Left forelimb (tissue), 1 donor: Measurements from ENCODE around the gene ZNF618.

ENCODE experiments used
- DNase-seq: peaks from one replicate; pipeline ENCODE4 v3.0.0-alpha.2; 2018; ENCODE audit warnings: low spot score

The ZNF618 gene

DNA sequence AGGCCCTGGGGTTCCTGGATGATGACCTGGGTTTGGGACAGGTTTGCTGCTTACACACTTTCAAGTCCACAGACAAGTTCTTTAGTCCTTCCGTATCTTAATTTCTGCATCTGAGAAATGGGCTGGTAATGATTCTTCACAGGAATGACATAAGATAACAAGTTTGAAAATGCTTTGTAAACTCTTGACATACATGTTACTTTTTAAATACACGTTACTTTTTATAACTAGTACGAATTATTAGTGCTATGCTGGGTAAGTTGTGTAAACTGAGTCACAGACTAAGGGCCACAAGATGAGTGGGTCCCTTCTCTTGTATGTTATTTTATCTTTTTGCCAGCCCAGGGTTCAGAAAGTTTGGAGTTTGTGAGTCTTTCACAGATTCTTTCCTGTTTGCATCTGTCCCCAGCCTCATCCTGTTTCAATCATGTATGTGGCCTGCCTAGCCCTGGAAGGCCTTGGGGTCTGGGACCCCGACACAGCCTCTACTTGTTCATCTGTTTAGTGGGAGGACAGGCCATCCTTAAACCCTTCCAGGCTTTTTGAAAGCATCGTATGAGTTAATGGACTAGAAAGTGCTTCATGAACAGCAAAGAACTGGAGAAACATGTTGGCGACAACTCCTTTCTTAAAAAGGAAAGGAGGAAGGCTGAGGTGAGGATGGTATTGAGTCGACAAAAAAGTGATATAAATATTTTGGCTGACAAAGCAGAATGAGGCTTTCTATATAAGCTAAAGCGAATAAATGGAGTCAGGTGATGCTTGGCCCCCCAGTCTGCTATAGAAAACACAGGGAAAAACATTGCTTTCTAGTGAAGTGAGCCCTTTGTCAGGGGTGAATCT, 9.3 kb downstream of the ZNF618 start:
- no peak for DNase-seq

DNA sequence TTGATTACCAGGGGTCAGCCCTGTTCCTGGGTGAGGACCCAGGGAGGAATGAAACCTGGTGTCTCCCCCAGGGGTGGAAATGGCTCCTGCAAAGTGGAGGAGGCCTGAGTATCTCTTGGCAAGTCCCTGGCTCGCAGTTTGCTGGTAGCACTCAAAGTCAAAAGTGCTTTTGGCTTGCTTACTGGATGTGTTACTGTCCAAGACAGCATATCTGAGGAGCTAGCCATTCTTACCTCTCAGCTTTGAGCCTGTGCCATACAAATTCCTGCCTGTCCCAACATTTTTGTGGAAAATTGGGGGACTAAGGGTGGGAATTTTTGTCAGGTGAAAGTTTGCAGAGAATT, 9.9 kb downstream of the ZNF618 start:
- DNase-seq: no peak

DNA sequence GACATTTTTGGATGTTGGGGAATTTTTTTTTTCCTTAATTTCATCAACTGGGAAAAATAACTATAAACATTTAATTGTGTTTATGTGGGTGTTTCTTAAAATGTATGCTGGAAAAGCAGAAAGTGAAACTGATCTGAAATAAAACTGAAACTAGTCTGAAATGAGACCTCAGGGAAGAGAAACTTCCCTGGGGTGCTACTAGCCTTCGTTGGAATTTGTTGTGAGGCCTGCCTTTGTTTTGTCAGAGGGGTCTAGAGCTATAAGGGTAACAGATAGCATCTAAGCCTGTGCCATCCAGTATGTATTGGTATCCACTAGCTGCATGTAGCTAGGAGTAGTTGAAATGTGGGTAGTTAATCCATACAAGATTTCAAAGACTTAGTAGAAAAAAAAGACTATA, 10.4 kb downstream of the ZNF618 start:
- DNase-seq: no peak

DNA sequence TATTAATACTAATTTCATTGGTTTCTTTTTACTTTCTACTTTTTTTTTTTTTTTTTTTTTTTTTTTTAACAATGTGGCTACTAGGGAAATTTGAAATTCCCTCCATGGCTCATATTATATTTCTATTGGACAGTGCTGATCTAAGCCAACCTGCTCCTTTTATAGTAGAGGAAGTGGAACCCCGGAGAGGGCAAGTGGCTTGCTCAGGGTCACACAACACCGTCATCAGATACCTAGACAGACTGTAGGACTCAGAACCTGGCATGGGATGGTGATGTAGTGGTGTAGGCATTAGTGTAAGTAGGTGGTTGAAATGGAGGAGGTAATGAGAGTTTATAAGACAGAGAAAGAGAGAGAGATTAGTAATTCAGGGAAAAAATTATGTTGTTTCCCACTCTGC, 10.8 kb downstream of the ZNF618 start:
- DNase-seq: no peak

DNA sequence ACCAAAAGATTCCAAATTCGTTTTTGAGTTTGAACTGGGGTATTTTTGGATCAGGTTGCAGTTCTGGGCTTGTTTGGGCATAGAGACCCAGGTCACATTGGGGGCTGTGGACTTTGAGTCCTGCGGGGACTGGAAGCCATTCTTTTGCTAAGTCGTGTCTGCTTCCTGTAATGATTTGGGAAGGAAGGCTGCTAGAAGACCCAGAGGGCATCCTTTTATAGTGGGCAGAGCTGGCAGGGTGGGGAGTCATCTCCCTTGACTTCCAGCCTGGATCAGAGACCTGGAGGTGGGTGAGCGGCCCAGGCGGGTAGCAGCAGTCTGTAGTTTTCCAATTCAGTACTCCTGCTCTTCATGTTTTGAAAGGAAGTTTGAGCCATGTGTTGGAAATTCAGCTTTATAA, 11.3 kb downstream of the ZNF618 start:
- DNase-seq: no peak

DNA sequence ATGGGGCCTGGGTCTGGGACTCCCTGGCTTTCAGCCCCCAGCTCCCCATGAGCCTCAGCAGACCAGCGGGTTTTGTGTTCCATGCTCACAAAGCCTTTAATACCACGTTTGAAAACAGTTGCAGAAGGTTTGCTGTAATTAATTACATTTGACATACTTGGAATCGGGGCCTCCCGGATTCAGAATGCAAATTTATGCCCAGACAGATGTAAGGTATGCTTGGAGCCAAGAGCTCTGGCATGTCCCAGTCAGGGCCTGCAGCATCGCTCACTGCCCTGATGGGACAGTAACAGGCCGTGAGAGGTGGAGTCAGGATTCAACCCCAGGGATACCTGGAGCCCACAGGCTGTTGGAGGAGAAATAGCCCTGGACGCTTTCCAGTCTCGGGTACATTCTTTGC, 12.2 kb downstream of the ZNF618 start:
- no peak for DNase-seq

DNA sequence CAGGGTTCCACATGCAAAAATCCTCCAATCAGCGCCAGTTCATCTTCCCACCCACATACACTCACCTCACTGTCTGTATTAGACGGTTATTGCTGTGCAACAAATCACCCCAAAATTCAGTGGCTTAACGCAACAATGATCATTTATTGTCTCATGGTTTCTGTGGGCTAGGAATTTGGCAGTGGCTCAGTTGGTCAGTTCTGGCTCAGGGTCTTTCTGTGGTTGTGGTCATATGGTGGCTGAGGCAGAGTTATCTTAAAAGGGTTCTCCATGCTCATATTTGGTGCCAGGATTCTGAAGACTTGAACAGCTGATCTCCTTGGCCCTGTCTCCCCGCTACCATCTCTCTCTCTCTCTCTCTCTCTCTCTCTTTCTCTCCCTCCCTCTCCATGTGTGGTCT, 12.9 kb downstream of the ZNF618 start:
- no peak for DNase-seq

DNA sequence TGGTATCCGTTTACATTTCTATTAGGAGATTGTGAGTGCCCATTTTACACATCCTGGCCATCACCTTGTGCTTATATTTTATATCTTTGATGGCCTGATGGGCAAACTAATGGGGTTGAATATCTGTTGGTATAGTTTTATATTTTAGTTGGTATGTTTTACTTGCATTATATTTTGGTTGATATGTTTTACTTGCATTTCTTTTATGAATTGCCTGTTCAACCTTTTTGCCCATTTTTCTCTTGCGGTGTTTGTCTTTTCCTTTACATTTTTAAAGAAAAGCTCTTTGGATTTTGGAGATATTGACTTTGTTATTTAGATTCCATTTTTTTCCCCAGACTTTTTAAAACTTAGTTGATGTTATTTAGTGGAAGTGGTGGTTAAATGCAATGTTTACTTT, 14.6 kb downstream of the ZNF618 start:
- no peak for DNase-seq

DNA sequence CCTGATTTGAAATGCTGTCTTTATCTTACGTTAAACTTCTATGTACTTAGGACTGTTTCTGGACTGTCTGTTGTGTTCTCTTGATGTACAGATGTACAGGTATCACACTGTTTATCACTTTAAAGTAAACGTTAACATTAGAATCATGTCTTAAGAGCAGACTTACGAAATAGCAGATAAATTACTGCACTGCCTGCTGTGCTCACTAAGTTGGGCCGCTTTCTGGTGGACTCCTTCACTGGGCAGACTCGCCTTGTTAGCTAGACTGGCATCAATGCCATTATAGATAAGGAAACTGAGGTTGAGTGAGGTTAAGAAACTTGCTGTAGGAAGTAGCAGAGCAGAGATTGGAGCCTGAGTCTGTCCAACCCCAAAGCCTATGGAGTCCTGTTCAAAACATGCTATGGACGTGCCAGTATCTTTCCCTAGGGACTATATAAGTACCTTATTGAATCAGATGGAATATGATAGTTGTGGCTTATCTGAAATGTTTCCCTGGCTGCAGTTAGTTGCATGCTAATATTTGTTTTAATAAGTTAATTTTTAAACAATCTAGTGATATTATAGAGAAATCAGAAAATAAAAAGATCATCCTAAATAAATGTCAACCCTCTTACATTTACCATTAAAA, 16.9 kb downstream of the ZNF618 start:
- DNase-seq: no peak

DNA sequence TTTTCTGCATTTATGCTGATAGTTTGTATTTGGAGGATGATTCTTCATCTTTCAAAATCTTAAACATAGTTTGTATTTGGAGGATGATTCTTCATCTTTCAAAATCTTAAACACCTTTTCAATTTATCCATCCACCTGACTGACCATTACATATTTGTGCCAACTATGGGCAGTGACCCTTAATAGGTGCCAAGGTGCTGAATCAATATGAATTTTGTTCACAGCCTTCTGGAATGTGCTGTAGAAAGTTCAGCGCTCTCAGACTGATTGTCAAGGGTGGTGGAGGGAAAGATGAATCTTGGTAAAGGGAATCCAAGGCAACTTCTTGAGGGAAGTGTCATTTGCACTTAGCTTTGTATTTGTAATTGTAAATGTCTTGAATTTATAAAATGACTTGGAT, 18.1 kb downstream of the ZNF618 start:
- no peak for DNase-seq

DNA sequence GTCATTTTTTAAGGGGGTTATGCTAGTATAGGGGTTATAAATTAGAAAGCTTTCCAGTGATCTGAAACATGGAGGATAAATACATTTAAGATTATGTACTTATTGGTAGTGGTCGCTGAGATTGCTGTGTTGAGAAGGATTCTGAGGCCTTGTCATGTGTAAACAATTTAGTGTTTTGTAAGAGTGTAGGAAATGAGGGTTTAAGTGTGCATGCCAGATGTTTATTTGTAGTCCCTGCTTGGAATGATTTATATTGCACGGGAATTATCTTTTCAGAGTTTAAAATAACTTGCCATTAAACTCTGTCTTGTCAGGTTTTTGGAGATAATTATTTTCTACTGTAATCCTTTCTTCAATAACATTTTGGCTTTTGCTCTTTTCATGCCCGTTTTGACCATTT, 19.4 kb downstream of the ZNF618 start:
- DNase-seq: no peak

DNA sequence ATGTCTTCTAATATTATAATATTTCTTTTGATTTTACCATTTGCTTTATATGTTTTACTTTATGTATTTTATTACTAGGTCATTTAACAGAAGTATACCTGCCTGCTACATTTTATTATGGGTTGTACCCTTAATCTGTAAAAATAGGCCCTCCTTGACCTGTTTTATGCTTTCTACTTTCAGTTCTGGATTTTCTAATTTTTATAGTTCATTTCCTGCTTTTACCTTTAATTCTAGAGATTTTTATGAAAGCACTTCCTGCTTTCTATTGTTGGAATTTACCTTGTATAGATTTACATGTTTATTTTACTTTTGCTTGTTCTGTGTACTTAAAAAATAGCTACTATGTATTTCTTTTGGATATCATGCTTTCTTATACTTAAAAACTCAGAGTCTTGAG, 20.6 kb downstream of the ZNF618 start:
- no peak for DNase-seq

DNA sequence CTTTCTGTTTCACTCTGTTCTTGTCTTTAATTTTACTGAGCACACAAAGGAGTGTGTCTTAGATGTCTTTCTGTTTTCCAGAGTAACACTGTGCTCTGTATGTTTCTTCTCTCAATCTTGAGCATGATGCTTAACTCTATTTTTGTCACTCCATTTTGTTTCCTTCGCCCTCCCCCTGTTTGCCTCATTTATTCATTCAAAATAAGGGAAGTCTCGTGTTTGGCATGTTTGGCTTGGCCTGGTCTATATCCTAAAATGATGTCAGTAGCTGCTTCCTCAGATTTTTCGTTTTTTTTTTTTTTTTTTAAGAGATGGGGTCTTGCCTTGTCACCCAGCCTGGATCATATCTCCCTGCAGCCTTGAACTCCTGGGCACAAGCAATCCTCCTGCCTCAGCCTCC, 22.0 kb downstream of the ZNF618 start:
- no peak for DNase-seq

DNA sequence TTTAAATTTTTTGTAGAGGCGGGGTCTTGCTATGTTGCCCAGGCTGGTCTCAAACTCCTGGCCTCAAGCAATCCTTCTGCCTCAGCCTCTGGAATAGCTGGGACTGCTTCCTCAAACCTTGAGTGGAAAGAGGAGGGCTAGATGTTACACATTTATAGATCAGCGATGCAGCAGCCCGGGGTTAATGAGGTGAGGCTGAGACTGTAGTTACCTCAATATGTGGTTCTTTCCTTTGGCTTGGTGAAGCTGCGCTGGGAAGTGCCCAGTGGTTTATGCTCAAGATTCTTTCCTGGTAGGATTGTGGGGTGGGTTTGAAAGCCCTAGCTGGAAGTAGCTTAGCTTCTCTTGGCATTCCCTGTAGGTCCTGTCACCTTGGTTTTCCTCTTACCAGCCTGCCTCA, 22.5 kb downstream of the ZNF618 start:
- peak; percentile 25 for DNase-seq

DNA sequence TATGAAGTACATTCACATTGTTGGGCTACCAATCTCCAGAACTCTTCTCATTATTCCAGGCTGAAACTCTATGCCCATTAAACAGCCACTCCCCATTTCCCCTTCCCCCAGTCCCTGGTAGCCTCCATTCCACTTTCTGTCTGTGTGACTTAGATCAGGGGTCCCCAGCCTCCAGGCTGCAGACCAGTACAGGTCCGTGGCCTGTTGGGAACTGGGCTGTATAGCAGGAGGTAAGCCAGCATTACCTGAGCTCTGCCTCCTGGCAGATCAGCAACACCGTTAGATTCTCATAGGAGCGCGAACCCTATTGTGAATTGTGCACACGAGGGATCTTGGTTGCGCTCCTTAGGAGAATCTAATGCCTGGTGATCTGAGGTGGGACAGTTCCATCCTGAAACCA, 23.1 kb downstream of the ZNF618 start:
- peak; percentile 38 for DNase-seq

DNA sequence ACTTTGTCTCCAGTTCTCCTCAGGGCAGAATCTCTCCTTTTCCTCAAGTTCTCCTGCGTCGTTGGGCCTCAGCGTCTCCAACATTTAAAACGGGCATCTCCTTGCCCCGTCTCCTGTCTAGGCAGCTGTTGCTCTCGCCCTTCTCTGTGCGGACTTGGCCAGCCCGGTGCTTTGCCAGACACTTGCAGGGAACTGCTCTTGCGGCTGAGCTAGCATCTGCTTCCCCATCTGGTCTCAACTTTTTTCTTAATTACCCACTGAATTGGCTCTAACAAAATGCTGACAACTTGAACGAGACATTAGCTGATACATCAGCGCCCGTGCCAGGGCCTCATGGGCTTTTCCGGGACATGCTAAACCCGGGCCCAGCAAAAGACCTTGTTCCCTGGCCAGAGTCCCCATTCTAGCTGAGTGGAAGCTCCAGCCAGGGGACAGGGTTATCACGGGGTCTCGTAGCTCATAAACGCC, 25.1 kb downstream of the ZNF618 start:
- DNase-seq: peak; percentile 34

DNA sequence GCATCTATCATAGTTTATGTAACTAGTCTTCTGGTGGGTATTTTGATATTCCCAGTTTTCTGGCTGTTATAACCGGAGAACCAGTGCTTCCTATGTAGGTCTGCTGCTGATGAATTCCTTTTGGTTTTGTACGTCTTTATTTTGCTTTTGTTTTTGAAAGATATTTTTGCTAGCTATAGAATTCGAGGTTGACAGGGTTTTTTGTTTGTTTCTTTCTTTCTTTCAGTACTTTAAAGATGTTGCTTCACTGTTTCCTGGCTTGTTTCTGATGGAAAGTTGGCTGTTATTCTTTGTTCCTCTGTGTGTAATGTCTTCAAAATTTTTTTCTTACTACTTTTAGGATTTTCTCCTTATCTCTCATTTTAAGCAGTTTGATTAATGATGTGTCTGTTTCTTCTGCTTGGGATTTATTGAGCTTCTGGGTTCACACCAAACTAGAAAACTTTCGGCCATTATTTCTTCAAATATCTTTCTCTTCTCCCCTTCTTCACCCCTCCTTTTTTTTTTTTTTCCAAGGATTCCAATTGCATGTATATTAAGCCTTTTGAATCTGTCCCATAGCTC, 27.5 kb downstream of the ZNF618 start:
- DNase-seq: no peak

DNA sequence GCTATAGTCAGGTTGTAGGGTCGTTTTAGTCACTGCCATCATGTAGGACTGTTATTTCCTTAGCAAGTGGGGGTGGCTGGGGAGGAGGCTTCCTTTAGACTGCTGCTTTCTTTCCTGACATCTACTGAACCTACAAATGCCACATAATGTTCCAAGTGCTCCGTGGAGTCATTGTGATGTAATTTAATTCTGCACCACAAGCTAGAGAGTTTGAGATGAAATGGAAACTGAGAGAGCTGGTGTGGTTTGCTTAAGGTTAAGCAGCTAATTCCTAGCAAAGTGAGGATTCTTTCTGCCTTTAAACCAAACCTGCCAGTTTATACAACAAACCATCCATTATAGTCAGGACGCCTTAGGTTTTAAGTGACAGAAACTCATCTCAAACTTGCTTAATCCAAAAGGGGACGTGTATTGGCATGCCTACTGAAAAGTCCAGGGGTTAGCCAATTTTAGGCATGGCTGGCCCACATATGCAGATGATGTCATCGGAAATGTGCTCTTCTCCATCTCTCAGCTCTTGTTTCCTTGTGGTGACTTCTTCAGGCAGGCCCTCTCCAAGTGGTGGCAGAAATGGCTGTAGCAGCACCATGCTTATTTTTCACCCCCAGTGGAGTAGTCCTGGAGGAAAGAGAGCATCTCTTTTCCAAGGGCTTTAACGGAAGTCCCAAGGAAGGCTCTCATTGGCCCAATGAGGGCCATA, 30.5 kb downstream of the ZNF618 start:
- DNase-seq: no peak

DNA sequence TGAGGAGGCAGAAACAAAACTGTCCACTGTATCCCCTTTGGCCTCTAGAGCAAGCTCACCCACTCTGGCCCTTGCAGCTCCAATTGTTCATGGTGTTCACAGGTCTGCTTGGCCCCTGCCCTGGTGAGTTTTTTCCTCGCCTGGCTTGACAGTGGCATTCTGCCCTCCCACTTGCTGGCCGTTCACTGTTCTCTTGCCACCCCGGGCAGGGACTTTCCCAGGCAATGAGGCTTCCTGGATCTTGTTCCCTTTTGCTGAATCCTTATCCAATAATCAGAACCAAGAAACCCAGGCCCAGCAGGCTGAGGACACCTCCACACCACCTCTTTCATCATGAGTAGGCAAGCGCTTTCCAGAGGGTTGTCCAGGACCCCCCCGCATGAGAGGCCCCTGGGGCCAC, 31.2 kb downstream of the ZNF618 start:
- DNase-seq: no peak

DNA sequence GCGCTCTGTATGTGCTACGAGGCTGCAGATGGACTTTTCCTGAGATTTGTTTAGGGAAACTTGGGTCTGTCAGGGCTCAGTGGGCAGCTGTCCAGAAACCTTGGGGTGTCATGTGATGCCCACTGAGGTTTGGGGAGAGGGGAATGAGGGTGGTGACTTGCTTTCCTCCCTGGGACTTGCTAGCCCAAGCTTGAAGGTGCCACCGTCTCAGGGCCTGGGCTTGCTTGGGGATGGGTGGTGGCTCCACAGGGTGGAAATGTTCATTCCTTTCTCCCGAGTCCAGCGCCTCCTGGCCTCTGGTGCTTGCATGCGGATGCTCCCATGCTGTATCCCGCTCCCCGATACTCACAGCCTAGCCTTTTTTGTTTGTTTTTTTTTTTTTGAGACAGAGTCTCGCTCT, 33.3 kb downstream of the ZNF618 start:
- no peak for DNase-seq

DNA sequence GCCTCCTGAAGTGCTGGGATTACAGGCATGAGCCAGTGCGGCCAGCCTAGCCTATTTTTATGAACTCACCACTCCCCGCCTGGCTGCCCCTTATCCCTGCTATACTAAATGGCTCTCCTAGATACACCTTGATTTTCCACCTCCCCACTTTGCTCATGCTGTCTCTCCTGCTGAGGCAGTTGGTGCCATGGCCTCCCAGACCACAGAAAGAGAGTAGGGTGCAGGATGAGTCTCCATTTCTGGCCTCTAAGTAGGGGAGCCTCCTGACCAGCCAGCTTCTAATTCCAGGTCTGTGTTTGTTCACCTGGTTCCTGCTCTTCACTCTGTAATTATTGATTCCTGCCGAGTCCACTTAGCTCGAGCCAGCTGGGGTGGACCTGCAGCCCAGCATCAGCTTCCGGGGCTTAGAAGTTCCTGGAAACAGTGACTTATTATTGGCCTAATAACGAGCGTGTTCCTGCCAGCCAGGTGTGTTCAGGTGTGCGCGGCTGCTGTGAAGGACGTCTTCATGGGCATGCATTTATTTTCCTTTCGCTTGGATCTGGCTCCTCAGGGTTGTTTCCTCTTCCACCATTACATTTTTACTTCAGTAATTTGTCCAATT, 34.0 kb downstream of the ZNF618 start:
- DNase-seq: no peak

DNA sequence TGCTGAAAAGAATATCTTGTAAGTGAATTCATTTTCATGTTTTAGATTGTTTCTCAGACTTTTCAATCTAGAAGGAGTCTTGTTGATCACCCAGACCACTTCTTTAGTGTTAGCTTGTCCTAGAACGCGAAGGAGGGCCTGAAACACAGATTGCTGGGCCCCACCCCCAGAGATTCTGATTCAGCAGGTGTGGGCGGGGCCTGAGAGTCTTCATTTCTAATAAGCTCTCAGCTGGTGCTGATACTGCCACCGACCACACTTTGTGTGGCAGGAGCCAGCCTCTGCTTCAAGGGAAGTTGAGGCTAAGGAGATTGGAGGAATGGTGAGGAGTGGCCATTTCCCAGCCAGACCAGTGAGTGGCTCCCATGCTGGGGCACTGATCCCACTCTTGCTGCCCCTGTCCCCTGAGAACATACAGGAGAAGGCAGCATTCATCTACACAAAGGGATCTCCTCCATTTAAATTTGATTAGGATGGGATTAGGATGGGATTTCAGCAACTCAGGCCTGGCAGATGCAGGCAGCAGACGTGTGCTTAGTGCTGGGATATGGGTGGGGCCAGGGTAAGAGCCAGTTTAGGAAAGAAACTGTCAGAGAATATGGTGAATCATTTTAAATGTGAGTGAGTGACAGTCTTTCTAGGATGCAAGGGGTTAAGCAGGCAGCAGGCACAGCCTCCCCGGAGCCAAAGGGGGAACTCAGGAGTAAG, 35.9 kb downstream of the ZNF618 start:
- DNase-seq: no peak
